WTC11 (cell line): Measurements from ENCODE around the gene TEAD1. TPM values are rescaled to one million over a fixed set of nuclear protein-coding genes. Genes with fewer than 3 reads are reported as not detected.

ENCODE experiments used
- ATAC-seq: fragments of 200-7000 bp; cut with Tn5 transposase; 2 replicates; pipeline ENCODE4 v1.10.0; 2021; ENCODE audit warnings: mild to moderate bottlenecking, moderate library complexity
- CTCF ChIA-PET: fragments of 300-600 bp; sonication (Branson Sonifier 250); formaldehyde crosslinking; loops from one replicate; lab custom pipeline; 2021; ENCODE audit warnings: antibody characterized with exemption; lab: Charles Lee
- POLR2A ChIA-PET: fragments of 350-600 bp; sonication (Branson Sonifier 250); formaldehyde crosslinking; loops from one replicate; lab custom pipeline; 2021; ENCODE audit warnings: antibody characterized with exemption; lab: Charles Lee
- DNase-seq: peaks from one replicate; pipeline ENCODE4 v3.0.0; 2021; ENCODE audit warnings: low spot score
- H3K27ac Mint-ChIP-seq: 2 replicates; pipeline ENCODE4 v1.8.0; 2021; ENCODE audit warnings: mixed read lengths
- H3K27me3 Mint-ChIP-seq: 2 replicates; pipeline ENCODE4 v1.8.0; 2021; ENCODE audit warnings: low read depth, mild to moderate bottlenecking, moderate library complexity, mixed read lengths
- H3K36me3 Mint-ChIP-seq: 2 replicates; pipeline ENCODE4 v1.8.0; 2021; ENCODE audit warnings: mixed read lengths
- H3K4me1 Mint-ChIP-seq: 2 replicates; pipeline ENCODE4 v1.8.0; 2022; ENCODE audit warnings: mixed read lengths
- H3K4me3 Mint-ChIP-seq: 2 replicates; pipeline ENCODE4 v1.8.0; 2021; ENCODE audit warnings: mild to moderate bottlenecking, moderate library complexity, mixed read lengths
- H3K9me3 Mint-ChIP-seq: 2 replicates; pipeline ENCODE4 v1.8.0; 2021; ENCODE audit warnings: mixed read lengths
- ELF4 ChIP-seq: sonication (generic); formaldehyde crosslinking; IDR thresholded peaks from 2 replicates; pipeline ENCODE4 v1.8.1; 2022; ENCODE audit warnings: low read depth, mild to moderate bottlenecking, moderate library complexity, missing genetic modification reagents
- EMX1 ChIP-seq: fragments of 250-450 bp; sonication (Bioruptor Pico); IDR thresholded peaks from 2 replicates; pipeline ENCODE4 v1.8.0; 2021; ENCODE audit warnings: mild to moderate bottlenecking
- ESRRA ChIP-seq: sonication (generic); formaldehyde crosslinking; IDR thresholded peaks from 2 replicates; pipeline ENCODE4 v1.8.1; 2022; ENCODE audit warnings: mild to moderate bottlenecking, missing genetic modification reagents, borderline replicate concordance
- FOXP1 ChIP-seq: sonication (generic); formaldehyde crosslinking; IDR thresholded peaks from 2 replicates; pipeline ENCODE4 v1.8.0; 2022; ENCODE audit warnings: missing genetic modification reagents, mild to moderate bottlenecking, moderate library complexity, borderline replicate concordance
- GTF2I ChIP-seq: fragments of 250-450 bp; sonication (Bioruptor Pico); conservative IDR thresholded peaks from 2 replicates; pipeline ENCODE4 v1.4.0; 2021; ENCODE audit warnings: mild to moderate bottlenecking
- IRF2 ChIP-seq: sonication (generic); formaldehyde crosslinking; IDR thresholded peaks from 2 replicates; pipeline ENCODE4 v1.8.0; 2022; ENCODE audit warnings: low read depth, missing genetic modification reagents, borderline replicate concordance
- JUN ChIP-seq: sonication (generic); formaldehyde crosslinking; IDR thresholded peaks from 2 replicates; pipeline ENCODE4 v1.8.0; 2023; ENCODE audit warnings: mild to moderate bottlenecking, missing genetic modification reagents
- KAT7 ChIP-seq: sonication (generic); formaldehyde crosslinking; IDR thresholded peaks from 2 replicates; pipeline ENCODE4 v1.8.1; 2023; ENCODE audit warnings: missing genetic modification reagents, mild to moderate bottlenecking, borderline replicate concordance
- MXD4 ChIP-seq: fragments of 250-450 bp; sonication (Bioruptor Pico); IDR thresholded peaks from 2 replicates; pipeline ENCODE4 v1.8.0; 2021; ENCODE audit warnings: mild to moderate bottlenecking, moderate library complexity, borderline replicate concordance
- MYBL2 ChIP-seq: sonication (generic); formaldehyde crosslinking; IDR thresholded peaks from 2 replicates; pipeline ENCODE4 v1.8.1; 2023; ENCODE audit warnings: mild to moderate bottlenecking, moderate library complexity, missing genetic modification reagents
- NFE2L1 ChIP-seq: sonication (generic); formaldehyde crosslinking; IDR thresholded peaks from 2 replicates; pipeline ENCODE4 v1.8.1; 2023; ENCODE audit warnings: missing genetic modification reagents
- NR2C2 ChIP-seq: sonication (generic); formaldehyde crosslinking; IDR thresholded peaks from 2 replicates; pipeline ENCODE4 v1.8.0; 2022; ENCODE audit warnings: mild to moderate bottlenecking, missing genetic modification reagents
- RORB ChIP-seq: fragments of 250-450 bp; sonication (Bioruptor Pico); IDR thresholded peaks from 2 replicates; pipeline ENCODE4 v1.9.0; 2021; ENCODE audit warnings: mild to moderate bottlenecking
- SMAD3 ChIP-seq: sonication (generic); formaldehyde crosslinking; IDR thresholded peaks from 2 replicates; pipeline ENCODE4 v1.8.0; 2022; ENCODE audit warnings: missing genetic modification reagents, mild to moderate bottlenecking, borderline replicate concordance
- SOX15 ChIP-seq: fragments of 250-450 bp; sonication (Bioruptor Pico); IDR thresholded peaks from 2 replicates; pipeline ENCODE4 v1.9.0; 2021; ENCODE audit warnings: mild to moderate bottlenecking
- ZNF121 ChIP-seq: sonication (generic); formaldehyde crosslinking; IDR thresholded peaks from 2 replicates; pipeline ENCODE4 v1.8.0; 2023; ENCODE audit warnings: missing genetic modification reagents
- ZNF138 ChIP-seq: sonication (generic); formaldehyde crosslinking; conservative IDR thresholded peaks from 2 replicates; pipeline ENCODE4 v1.8.1; 2022; ENCODE audit warnings: mild to moderate bottlenecking, moderate library complexity, missing genetic modification reagents
- ZNF317 ChIP-seq: sonication (generic); formaldehyde crosslinking; IDR thresholded peaks from 2 replicates; pipeline ENCODE4 v1.8.1; 2023; ENCODE audit warnings: low read depth, mild to moderate bottlenecking, moderate library complexity, missing genetic modification reagents, borderline replicate concordance
- total RNA-seq: library from RNA; stranded (reverse); gene quantifications from 3 replicates; pipeline ENCODE4 v1.2.3, GENCODE V29; 2021
- TF ChIP-seq, protein P1 (sequence below): sonication (generic); formaldehyde crosslinking; IDR thresholded peaks from 2 replicates; pipeline ENCODE4 v1.8.1; 2023; ENCODE audit warnings: mild to moderate bottlenecking, missing genetic modification reagents, borderline replicate concordance
- TF ChIP-seq, protein P2 (sequence below): sonication (generic); formaldehyde crosslinking; IDR thresholded peaks from 2 replicates; pipeline ENCODE4 v1.8.1; 2022; ENCODE audit warnings: low read depth, mild to moderate bottlenecking, moderate library complexity, missing genetic modification reagents, borderline replicate concordance
- TF ChIP-seq, protein P3 (sequence below): sonication (generic); formaldehyde crosslinking; IDR thresholded peaks from 2 replicates; pipeline ENCODE4 v1.8.0; 2022; ENCODE audit warnings: mild to moderate bottlenecking, missing genetic modification reagents
- TF ChIP-seq, protein P4 (sequence below): sonication (generic); formaldehyde crosslinking; IDR thresholded peaks from 2 replicates; pipeline ENCODE4 v1.8.1; 2022; ENCODE audit warnings: missing genetic modification reagents, borderline replicate concordance
- TF ChIP-seq, protein P5 (sequence below): sonication (generic); formaldehyde crosslinking; conservative IDR thresholded peaks from 2 replicates; pipeline ENCODE4 v1.8.1; 2022; ENCODE audit warnings: mild to moderate bottlenecking, missing genetic modification reagents
- TF ChIP-seq, protein P6 (sequence below): sonication (generic); formaldehyde crosslinking; IDR thresholded peaks from 2 replicates; pipeline ENCODE4 v1.8.0; 2022; ENCODE audit warnings: mild to moderate bottlenecking, missing genetic modification reagents
- TF ChIP-seq, protein P7 (sequence below): sonication (generic); formaldehyde crosslinking; IDR thresholded peaks from 2 replicates; pipeline ENCODE4 v1.8.1; 2023; ENCODE audit warnings: mild to moderate bottlenecking, missing genetic modification reagents, moderate library complexity

TEAD1 gene
- total RNA-seq, 1 experiment from 2014 or later, result 79.9 TPM

DNA sequence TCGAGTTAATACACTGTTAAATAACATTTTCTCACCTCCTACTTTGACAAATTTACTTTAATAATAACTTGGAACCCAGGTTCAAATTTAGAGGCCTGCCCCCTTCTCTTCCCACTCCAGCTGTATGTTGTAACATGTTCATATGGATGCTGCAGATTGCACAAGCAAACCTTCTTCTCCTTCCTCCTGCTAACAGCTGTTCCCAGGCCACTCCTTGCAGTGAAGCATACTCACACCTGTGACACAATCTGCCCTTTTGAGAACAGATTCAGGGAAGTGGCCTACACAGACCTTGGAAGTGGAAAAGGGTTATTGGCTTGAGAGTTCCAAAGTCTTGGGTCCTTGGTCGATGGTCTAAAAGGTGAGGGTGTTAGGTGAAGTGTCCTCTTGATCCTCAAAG lies 131.9 kb downstream of the TEAD1 start:
- Mint-ChIP-seq H3K36me3 (no peaks in the 10 kb centered on the region), H3K9me3 (no peaks in the 10 kb centered on the region), H3K27me3 (no peaks in the 10 kb centered on the region), H3K4me1 (peaks cover 86% of the 10 kb centered on the region), H3K27ac (peak overlapping the region; percentile 63), H3K4me3 (no peak overlapping the region)
- no peak for TF ChIP-seq MYBL2
- TF ChIP-seq, protein P1, sequence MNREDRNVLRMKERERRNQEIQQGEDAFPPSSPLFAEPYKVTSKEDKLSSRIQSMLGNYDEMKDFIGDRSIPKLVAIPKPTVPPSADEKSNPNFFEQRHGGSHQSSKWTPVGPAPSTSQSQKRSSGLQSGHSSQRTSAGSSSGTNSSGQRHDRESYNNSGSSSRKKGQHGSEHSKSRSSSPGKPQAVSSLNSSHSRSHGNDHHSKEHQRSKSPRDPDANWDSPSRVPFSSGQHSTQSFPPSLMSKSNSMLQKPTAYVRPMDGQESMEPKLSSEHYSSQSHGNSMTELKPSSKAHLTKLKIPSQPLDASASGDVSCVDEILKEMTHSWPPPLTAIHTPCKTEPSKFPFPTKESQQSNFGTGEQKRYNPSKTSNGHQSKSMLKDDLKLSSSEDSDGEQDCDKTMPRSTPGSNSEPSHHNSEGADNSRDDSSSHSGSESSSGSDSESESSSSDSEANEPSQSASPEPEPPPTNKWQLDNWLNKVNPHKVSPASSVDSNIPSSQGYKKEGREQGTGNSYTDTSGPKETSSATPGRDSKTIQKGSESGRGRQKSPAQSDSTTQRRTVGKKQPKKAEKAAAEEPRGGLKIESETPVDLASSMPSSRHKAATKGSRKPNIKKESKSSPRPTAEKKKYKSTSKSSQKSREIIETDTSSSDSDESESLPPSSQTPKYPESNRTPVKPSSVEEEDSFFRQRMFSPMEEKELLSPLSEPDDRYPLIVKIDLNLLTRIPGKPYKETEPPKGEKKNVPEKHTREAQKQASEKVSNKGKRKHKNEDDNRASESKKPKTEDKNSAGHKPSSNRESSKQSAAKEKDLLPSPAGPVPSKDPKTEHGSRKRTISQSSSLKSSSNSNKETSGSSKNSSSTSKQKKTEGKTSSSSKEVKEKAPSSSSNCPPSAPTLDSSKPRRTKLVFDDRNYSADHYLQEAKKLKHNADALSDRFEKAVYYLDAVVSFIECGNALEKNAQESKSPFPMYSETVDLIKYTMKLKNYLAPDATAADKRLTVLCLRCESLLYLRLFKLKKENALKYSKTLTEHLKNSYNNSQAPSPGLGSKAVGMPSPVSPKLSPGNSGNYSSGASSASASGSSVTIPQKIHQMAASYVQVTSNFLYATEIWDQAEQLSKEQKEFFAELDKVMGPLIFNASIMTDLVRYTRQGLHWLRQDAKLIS, result no peak
- no peak for TF ChIP-seq ZNF317 (CRISPR knock-in tag)
- TF ChIP-seq, protein P2, sequence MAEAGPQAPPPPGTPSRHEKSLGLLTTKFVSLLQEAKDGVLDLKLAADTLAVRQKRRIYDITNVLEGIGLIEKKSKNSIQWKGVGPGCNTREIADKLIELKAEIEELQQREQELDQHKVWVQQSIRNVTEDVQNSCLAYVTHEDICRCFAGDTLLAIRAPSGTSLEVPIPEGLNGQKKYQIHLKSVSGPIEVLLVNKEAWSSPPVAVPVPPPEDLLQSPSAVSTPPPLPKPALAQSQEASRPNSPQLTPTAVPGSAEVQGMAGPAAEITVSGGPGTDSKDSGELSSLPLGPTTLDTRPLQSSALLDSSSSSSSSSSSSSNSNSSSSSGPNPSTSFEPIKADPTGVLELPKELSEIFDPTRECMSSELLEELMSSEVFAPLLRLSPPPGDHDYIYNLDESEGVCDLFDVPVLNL (CRISPR knock-in tag), result no peak
- TF ChIP-seq, protein P3, sequence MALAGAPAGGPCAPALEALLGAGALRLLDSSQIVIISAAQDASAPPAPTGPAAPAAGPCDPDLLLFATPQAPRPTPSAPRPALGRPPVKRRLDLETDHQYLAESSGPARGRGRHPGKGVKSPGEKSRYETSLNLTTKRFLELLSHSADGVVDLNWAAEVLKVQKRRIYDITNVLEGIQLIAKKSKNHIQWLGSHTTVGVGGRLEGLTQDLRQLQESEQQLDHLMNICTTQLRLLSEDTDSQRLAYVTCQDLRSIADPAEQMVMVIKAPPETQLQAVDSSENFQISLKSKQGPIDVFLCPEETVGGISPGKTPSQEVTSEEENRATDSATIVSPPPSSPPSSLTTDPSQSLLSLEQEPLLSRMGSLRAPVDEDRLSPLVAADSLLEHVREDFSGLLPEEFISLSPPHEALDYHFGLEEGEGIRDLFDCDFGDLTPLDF (CRISPR knock-in tag), result no peak
- TF ChIP-seq EMX1 (CRISPR knock-in tag), result no peak
- no peak for TF ChIP-seq SMAD3 (CRISPR knock-in tag)
- no peak for TF ChIP-seq IRF2 (CRISPR knock-in tag)
- TF ChIP-seq ZNF138 (CRISPR knock-in tag), result no peak
- TF ChIP-seq NFE2L1 (CRISPR knock-in tag), result no peak
- TF ChIP-seq ESRRA (CRISPR knock-in tag), result no peak
- no peak for TF ChIP-seq MXD4 (CRISPR knock-in tag)
- no peak for TF ChIP-seq KAT7
- no peak for TF ChIP-seq ELF4
- ChIA-PET CTCF (interaction anchor here (1.1 kb wide), 1 partner anchor 83 kb away, joined by 3 read pairs; no protein-coding TSS in a partner anchor), POLR2A (interaction anchor here (0.6 to 0.9 kb wide), 2 partner anchors 8 to 10 kb away, joined by 3 read pairs; no protein-coding TSS in a partner anchor)
- DNase-seq (no peak), ATAC-seq (no peak)

DNA sequence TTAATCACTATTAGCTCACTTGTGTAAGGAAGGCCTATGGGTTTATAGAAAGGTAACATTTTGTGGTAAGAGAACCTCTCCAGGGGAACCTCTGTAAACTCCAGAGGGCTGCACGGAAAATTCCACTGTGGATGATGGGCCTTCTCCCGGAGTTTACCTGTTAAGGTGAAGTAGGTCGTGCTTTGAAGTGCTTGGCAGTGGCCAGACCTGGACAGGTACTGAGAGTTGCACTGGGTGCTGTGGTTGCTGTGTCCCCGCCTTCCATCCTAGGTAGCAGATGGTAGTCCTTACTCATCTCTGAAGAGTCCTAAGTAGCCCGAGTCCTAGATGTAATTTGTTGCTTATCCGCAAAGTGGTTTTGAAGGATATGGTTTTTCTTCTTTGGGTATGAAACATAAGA lies 133.4 kb downstream of the TEAD1 start:
- Mint-ChIP-seq H3K9me3 (no peaks in the 10 kb centered on the region), H3K36me3 (no peaks in the 10 kb centered on the region), H3K4me1 (peaks cover 77% of the 10 kb centered on the region), H3K27ac (peak overlapping the region; percentile 48; the same call in 1 of the 2 replicates), H3K27me3 (no peaks in the 10 kb centered on the region), H3K4me3 (no peak overlapping the region)
- ATAC-seq (no peak; the same call in 1 of the 2 replicates), DNase-seq (no peak)
- POLR2A ChIA-PET, result no interaction called here
- TF ChIP-seq FOXP1 (CRISPR knock-in tag) (no peak), SOX15 (CRISPR knock-in tag) (no peak), JUN (no peak), RORB (CRISPR knock-in tag) (no peak), NR2C2 (no peak), GTF2I (CRISPR knock-in tag) (no peak), ELF4 (no peak), ZNF121 (CRISPR knock-in tag) (no peak), ZNF317 (CRISPR knock-in tag) (no peak), NFE2L1 (CRISPR knock-in tag) (no peak), MXD4 (CRISPR knock-in tag) (no peak)
- TF ChIP-seq, protein P4, sequence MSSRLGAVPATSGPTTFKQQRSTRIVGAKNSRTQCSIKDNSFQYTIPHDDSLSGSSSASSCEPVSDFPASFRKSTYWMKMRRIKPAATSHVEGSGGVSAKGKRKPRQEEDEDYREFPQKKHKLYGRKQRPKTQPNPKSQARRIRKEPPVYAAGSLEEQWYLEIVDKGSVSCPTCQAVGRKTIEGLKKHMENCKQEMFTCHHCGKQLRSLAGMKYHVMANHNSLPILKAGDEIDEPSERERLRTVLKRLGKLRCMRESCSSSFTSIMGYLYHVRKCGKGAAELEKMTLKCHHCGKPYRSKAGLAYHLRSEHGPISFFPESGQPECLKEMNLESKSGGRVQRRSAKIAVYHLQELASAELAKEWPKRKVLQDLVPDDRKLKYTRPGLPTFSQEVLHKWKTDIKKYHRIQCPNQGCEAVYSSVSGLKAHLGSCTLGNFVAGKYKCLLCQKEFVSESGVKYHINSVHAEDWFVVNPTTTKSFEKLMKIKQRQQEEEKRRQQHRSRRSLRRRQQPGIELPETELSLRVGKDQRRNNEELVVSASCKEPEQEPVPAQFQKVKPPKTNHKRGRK, result no peak
- TF ChIP-seq, protein P5, sequence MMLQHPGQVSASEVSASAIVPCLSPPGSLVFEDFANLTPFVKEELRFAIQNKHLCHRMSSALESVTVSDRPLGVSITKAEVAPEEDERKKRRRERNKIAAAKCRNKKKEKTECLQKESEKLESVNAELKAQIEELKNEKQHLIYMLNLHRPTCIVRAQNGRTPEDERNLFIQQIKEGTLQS (CRISPR knock-in tag), result no peak
- TF ChIP-seq, protein P6, sequence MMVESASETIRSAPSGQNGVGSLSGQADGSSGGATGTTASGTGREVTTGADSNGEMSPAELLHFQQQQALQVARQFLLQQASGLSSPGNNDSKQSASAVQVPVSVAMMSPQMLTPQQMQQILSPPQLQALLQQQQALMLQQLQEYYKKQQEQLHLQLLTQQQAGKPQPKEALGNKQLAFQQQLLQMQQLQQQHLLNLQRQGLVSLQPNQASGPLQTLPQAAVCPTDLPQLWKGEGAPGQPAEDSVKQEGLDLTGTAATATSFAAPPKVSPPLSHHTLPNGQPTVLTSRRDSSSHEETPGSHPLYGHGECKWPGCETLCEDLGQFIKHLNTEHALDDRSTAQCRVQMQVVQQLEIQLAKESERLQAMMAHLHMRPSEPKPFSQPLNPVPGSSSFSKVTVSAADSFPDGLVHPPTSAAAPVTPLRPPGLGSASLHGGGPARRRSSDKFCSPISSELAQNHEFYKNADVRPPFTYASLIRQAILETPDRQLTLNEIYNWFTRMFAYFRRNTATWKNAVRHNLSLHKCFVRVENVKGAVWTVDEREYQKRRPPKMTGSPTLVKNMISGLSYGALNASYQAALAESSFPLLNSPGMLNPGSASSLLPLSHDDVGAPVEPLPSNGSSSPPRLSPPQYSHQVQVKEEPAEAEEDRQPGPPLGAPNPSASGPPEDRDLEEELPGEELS (CRISPR knock-in tag), result no peak
- TF ChIP-seq, protein P7, sequence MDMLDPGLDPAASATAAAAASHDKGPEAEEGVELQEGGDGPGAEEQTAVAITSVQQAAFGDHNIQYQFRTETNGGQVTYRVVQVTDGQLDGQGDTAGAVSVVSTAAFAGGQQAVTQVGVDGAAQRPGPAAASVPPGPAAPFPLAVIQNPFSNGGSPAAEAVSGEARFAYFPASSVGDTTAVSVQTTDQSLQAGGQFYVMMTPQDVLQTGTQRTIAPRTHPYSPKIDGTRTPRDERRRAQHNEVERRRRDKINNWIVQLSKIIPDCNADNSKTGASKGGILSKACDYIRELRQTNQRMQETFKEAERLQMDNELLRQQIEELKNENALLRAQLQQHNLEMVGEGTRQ, result no peak
- CTCF ChIA-PET, result no interaction called here
